ENCODE data around the gene POMC.
"Not testable (repeated sequence)": the region's sequence is repeated elsewhere in the genome, so short reads cannot be mapped to it uniquely, and the experiment has no call there.

Gene POMC

GRCh38 chr2:25168256-25169072 lies at the start of gene POMC:
POMC (minus strand) TSS chr2:25168580; CDS start chr2:25164772, 3,808 bp downstream.
- Mint-ChIP-seq H3K27me3 (ENCODE audit: low read depth, poor library complexity) (peaks cover 100% of the 10 kb centered on the region), H3K4me3 (peak within 1 kb of the TSS; percentile 77), H3K9me3 (no peaks in the 10 kb centered on the region), H3K4me1 (peaks cover 6% of the 10 kb centered on the region), H3K27ac (no peak within 1 kb of the TSS), H3K36me3 (ENCODE audit: low read depth) (no peaks in the 10 kb centered on the region)
- TF ChIP-seq CTCF (IDR thresholded peaks at IDR 0.05): no peak
- peak; percentile 66 for DNase-seq

GRCh38 chr2:25218100-25218499 lies 49.7 kb upstream of the POMC start:
- H3K4me1 Mint-ChIP-seq: peaks cover 28% of the 10 kb centered on the region
- no peaks in the 10 kb centered on the region for H3K9me3 Mint-ChIP-seq
- H3K36me3 Mint-ChIP-seq (ENCODE audit: low read depth): no peaks in the 10 kb centered on the region
- no peak overlapping the region for H3K4me3 Mint-ChIP-seq
- TF ChIP-seq CTCF (IDR thresholded peaks at IDR 0.05): no peak
- no peak overlapping the region for H3K27ac Mint-ChIP-seq
- peaks cover 9% of the 10 kb centered on the region for H3K27me3 Mint-ChIP-seq (ENCODE audit: low read depth, poor library complexity)
- no peak for DNase-seq

GRCh38 chr2:25215948-25216679 lies 47.7 kb upstream of the POMC start:
- peak; percentile 82 for DNase-seq
- no peak for TF ChIP-seq CTCF (IDR thresholded peaks at IDR 0.05)
- H3K36me3 Mint-ChIP-seq (ENCODE audit: low read depth): no peaks in the 10 kb centered on the region
- peaks cover 3% of the 10 kb centered on the region for H3K27me3 Mint-ChIP-seq (ENCODE audit: low read depth, poor library complexity)
- no peak overlapping the region for H3K27ac Mint-ChIP-seq
- no peaks in the 10 kb centered on the region for H3K9me3 Mint-ChIP-seq
- H3K4me1 Mint-ChIP-seq: peaks cover 26% of the 10 kb centered on the region
- peak overlapping the region; percentile 75 for H3K4me3 Mint-ChIP-seq

- peaks cover 3% of the 10 kb centered on the region for H3K27me3 Mint-ChIP-seq (ENCODE audit: low read depth, poor library complexity)
- H3K36me3 Mint-ChIP-seq (ENCODE audit: low read depth): no peaks in the 10 kb centered on the region
- H3K4me1 Mint-ChIP-seq: peaks cover 19% of the 10 kb centered on the region
- no peak for TF ChIP-seq CTCF (IDR thresholded peaks at IDR 0.05)
- H3K9me3 Mint-ChIP-seq: no peaks in the 10 kb centered on the region
- peak overlapping the region; percentile 70 for H3K4me3 Mint-ChIP-seq
- peak overlapping the region; percentile 64 for H3K27ac Mint-ChIP-seq
- DNase-seq: no peak
Measured at GRCh38 chr2:25215232-25215631, 46.9 kb upstream of the POMC start.

GRCh38 chr2:25213229-25213628 lies 44.8 kb upstream of the POMC start:
- peak overlapping the region; percentile 2 for H3K4me3 Mint-ChIP-seq
- H3K4me1 Mint-ChIP-seq: peaks cover 24% of the 10 kb centered on the region
- no peaks in the 10 kb centered on the region for H3K36me3 Mint-ChIP-seq (ENCODE audit: low read depth)
- H3K27ac Mint-ChIP-seq: peak overlapping the region; percentile 73
- H3K27me3 Mint-ChIP-seq (ENCODE audit: low read depth, poor library complexity): peaks cover 5% of the 10 kb centered on the region
- DNase-seq: no peak
- no peak for TF ChIP-seq CTCF (IDR thresholded peaks at IDR 0.05)
- no peaks in the 10 kb centered on the region for H3K9me3 Mint-ChIP-seq

- DNase-seq; H3K9me3 Mint-ChIP-seq; H3K27ac Mint-ChIP-seq; H3K27me3 Mint-ChIP-seq (ENCODE audit: low read depth, poor library complexity); H3K36me3 Mint-ChIP-seq (ENCODE audit: low read depth); H3K4me3 Mint-ChIP-seq: not testable (repeated sequence)
- peaks cover 24% of the 10 kb centered on the region for H3K4me1 Mint-ChIP-seq
Measured at GRCh38 chr2:25210923-25211322, 42.5 kb upstream of the POMC start.

All from nephron progenitor cell (in vitro differentiated cells).